GM12878 (cell line): ENCODE data around the gene PRELID2.

Source experiments
- NFYB ChIP-seq: IDR thresholded peaks from 2 replicates; pipeline ENCODE4 v1.6.1; 2011; ENCODE audit warnings: low read depth, mild to moderate bottlenecking, low read length, improper control_type of control experiment, moderate library complexity; ENCODE audit not compliant: insufficient read depth
- POLR2A ChIP-seq: IDR thresholded peaks from 2 replicates; pipeline ENCODE4 v1.6.1; 2011; ENCODE audit warnings: low read depth, mild to moderate bottlenecking, low read length
- SREBF1 ChIP-seq: IDR thresholded peaks from 2 replicates; pipeline ENCODE4 v1.6.1; 2012; ENCODE audit warnings: mild to moderate bottlenecking, low read length
- TF ChIP-seq, protein P1 (sequence below), 3 experiments: IDR thresholded peaks in 2 of 3; conservative IDR thresholded peaks in 1 of 3; 2 replicates each; pipeline ENCODE4 v1.5.1; 2011; ENCODE audit warnings: low read depth in 3 of 3, low read length in 3 of 3, mild to moderate bottlenecking in 3 of 3, control low read depth in 2 of 3, moderate library complexity in 2 of 3, inconsistent platforms in 1 of 3, mixed read lengths in 1 of 3; ENCODE audit not compliant: control insufficient read depth in 2 of 3, insufficient read depth in 1 of 3; ENCODE audit errors: extremely low read depth in 1 of 3

DNA sequence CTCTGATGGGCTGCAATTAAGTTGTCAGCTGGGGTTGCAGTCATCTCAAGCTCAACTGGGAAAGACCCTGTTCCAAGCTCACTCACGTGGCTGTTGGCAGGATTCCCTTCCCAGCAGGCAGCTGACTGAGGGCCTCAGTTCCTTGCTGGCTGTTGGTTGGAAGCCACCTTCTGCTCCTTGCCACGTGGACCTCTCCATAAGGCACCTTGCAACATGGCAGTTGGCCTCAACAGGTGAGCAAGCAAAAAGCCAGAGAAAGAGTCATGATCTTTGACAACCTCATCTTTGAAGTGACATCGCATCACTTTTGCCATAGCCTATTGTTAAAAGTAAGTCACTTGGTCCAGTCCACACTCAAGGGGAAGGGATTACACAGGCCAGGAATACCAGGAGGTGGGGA is 17.8 kb upstream of the PRELID2 start:
- TF ChIP-seq, protein P1, sequence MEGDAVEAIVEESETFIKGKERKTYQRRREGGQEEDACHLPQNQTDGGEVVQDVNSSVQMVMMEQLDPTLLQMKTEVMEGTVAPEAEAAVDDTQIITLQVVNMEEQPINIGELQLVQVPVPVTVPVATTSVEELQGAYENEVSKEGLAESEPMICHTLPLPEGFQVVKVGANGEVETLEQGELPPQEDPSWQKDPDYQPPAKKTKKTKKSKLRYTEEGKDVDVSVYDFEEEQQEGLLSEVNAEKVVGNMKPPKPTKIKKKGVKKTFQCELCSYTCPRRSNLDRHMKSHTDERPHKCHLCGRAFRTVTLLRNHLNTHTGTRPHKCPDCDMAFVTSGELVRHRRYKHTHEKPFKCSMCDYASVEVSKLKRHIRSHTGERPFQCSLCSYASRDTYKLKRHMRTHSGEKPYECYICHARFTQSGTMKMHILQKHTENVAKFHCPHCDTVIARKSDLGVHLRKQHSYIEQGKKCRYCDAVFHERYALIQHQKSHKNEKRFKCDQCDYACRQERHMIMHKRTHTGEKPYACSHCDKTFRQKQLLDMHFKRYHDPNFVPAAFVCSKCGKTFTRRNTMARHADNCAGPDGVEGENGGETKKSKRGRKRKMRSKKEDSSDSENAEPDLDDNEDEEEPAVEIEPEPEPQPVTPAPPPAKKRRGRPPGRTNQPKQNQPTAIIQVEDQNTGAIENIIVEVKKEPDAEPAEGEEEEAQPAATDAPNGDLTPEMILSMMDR (IDR thresholded peaks at IDR 0.05 in 2 of 3, conservative IDR thresholded peaks at IDR 0.05 in 1 of 3; ENCODE audit: control insufficient read depth in 2 of 3, extremely low read depth in 1 of 3, insufficient read depth in 1 of 3, low read depth in 3 of 3, low read length in 3 of 3): no peak
- TF ChIP-seq SREBF1 (no peak), NFYB (no peak), POLR2A (no peak)
